GM18498 (cell line): ENCODE results near the gene MYO18A.
"Not testable (repeated sequence)": the region's sequence is repeated elsewhere in the genome, so short reads cannot be mapped to it uniquely, and the experiment has no call there.

Experiments
- ATAC-seq: cut with Tn5 transposase; IDR thresholded peaks from one replicate; pipeline ENCODE4 v1.9.1; 2021; ENCODE audit warnings: mild to moderate bottlenecking, moderate library complexity; ENCODE audit not compliant: unreplicated experiment

The MYO18A gene, protein sequence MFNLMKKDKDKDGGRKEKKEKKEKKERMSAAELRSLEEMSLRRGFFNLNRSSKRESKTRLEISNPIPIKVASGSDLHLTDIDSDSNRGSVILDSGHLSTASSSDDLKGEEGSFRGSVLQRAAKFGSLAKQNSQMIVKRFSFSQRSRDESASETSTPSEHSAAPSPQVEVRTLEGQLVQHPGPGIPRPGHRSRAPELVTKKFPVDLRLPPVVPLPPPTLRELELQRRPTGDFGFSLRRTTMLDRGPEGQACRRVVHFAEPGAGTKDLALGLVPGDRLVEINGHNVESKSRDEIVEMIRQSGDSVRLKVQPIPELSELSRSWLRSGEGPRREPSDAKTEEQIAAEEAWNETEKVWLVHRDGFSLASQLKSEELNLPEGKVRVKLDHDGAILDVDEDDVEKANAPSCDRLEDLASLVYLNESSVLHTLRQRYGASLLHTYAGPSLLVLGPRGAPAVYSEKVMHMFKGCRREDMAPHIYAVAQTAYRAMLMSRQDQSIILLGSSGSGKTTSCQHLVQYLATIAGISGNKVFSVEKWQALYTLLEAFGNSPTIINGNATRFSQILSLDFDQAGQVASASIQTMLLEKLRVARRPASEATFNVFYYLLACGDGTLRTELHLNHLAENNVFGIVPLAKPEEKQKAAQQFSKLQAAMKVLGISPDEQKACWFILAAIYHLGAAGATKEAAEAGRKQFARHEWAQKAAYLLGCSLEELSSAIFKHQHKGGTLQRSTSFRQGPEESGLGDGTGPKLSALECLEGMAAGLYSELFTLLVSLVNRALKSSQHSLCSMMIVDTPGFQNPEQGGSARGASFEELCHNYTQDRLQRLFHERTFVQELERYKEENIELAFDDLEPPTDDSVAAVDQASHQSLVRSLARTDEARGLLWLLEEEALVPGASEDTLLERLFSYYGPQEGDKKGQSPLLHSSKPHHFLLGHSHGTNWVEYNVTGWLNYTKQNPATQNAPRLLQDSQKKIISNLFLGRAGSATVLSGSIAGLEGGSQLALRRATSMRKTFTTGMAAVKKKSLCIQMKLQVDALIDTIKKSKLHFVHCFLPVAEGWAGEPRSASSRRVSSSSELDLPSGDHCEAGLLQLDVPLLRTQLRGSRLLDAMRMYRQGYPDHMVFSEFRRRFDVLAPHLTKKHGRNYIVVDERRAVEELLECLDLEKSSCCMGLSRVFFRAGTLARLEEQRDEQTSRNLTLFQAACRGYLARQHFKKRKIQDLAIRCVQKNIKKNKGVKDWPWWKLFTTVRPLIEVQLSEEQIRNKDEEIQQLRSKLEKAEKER (N-terminal part only)

DNA sequence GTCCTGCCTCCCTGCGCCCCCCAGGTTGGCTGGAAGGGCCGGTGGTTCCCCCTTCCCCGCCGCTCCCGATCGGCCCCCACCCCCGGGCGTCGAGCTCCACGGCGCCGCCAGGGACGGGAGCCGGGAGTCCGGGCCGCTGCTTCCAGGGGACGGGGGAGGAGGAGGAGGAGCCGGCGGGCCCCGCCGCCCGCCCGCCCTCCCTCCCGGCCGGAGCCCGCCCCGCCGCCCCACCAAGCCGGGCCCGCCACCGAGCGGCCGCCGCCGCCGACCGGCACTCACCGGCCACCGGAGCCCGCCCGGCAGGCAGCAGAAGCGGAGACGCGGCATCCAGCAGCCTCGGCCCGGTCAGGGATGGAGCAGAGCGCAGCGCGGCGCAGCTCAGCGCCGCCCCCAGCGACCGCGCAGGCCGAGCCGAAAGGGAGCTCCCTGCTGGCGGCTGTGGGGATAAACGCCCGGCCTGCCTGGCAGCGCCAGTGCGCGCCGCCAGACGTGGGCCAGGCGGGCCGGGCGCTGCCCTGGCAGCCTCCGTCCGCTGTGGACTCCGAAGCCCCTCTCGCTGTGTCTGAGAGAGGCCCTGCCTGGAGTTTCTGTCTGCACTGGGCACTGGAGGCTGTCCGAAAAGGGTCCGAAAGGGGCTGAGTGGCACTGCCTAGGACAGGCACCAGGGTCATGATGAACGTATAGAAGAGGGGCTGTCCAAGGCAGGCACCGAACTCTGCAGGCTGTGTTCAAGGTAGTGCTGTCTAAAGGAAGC is at the start of gene MYO18A:
Gene MYO18A, minus strand, starts transcription at position 365 of the 754 bp plus-strand sequence. CDS start 13,458 bp downstream, outside the sequence.
- peak; percentile 90 for ATAC-seq

DNA sequence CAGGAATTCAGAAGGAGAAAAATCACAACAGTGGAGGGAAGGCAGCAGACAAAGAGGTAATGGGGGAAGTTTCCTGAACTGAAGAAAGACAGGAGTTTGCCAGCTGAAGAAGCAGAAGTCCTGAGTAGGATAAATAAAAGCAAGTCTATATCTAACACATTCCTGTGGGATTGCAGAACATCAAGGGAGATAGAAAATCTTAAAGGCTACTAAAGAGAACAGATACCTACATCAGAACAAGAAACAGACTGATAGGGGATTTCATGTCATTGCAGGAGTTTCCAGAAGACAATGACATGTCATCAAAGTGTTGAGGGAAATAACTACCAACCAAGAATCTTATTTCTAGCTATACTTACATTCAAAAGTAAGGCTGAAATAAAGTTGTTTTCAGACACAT is 45.2 kb upstream of the MYO18A start:
- no peak for ATAC-seq

DNA sequence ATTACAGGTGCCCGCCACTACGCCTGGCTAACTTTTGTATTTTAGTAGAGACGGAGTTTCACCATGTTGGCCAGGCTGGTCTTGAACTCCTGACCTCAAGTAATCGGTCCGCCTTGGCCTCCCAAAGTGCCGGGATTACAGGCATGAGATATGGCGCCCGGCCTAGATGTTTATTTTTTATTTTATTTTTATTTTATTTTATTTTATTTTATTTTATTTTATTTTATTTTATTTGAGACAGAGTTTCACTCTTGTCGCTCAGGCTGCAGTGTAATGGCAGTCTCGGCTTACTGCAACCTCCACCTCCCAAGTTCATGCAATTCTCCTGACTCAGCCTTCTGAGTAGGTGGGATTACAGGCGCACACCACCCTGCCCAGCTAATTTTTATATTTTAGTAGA is 41.1 kb upstream of the MYO18A start:
- ATAC-seq = not testable (repeated sequence)

DNA sequence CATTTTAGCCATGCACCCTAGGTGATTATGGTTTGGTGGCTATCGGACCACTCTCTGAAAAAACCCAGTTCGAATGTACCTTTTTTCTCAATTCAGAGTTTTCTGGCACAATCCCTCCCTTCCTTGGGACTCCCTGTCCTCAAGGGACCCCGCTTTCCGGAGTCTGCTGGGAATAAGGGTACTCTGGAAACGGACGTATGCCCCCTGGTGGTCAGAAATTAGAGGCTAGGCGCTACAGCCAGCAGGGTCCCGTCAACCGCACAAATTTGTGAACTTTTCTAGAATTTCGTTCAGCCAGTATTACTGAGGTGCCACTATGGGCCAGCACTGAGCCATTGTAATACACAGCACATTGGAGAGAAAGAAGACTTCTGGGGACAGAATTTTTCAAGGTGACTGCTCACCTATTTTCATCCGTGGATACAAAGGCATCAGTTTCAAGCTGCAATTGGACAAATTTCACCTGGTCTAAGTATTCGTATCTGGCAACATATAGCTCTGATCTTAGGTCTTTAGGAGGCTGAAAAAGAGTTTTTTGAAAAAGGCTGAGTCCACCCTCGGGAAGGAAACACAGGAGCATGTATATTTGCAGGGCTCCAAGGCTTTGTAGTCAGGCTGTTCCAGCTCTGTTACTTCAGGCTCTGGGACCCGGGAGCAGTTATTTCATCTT is 39.3 kb upstream of the MYO18A start:
- ATAC-seq = peak; percentile 54

DNA sequence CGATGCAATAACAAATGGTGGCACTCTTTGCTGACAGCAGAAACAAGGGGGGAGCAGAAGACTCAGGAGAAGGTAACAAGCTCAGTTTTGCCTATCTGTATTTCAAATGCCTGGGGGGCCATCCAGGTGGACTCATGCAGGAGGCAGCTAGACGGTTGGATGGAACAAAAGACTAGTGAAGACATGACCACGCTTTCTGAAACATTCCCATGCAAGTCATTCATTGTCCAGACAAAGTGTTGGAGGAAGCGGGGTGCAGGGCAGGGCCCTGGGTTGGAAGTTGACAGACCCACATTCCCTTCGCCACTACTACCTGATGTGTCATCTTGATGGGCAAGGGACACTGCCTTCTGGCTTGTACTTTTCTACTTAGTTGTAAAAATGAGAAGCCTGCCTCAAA is 36.7 kb upstream of the MYO18A start:
- ATAC-seq = no peak

DNA sequence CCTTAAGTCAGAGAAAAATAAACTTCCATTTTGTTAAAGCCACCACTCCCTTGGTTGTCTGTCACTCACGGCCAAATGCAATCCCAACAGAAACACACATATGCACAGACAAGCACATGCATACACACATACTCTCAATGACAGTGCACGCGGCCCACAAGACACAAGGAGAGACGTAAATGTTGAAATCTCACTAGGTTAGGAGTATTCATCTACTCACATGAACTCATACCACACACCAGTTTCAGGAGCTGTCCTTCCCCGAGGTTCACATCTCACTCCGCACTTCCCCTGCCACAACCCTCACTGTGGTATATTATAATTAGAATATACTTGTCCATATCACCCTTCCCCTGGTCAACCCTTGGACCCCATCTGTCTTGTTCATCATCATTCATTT is 36.0 kb upstream of the MYO18A start:
- ATAC-seq = no peak

DNA sequence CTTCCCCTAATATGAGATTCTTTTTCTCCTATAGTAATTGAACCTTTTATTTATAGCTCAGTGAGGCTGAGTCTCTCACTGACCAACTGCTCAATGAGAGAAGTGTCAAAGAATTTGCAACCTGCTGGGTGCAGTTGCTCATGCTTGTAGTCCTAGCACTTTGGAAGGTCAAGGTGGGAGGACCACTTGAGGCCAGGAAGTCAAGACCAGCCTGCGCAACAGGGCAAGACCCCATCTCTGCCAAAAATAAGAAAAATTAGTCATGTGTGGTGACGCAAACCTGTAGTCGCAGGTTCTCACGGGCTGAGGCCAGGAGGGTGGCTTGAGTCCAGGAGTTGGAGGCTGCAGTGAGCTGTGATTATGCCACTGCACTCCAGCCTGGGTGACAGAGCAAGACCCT is 35.5 kb upstream of the MYO18A start:
- no peak for ATAC-seq

DNA sequence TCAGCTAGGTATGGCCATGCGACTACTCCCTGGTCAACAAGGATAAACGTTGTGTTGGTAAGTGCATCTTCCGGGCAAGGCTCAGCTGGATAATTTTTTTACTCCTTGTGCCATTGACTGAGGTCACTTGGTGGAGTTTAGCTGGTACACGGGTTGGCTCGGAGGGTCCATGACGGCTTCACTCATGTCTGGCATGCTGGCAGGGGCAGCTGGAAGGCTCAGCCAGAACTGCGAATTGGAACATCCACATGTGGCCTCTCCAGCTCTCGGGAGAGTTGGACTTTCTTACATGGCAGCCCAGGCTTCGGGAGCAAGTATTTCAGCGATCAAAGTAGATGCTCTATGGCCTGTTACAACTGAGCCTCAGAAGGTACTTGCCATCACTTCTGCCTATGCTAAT is 35.0 kb upstream of the MYO18A start:
- ATAC-seq = no peak

DNA sequence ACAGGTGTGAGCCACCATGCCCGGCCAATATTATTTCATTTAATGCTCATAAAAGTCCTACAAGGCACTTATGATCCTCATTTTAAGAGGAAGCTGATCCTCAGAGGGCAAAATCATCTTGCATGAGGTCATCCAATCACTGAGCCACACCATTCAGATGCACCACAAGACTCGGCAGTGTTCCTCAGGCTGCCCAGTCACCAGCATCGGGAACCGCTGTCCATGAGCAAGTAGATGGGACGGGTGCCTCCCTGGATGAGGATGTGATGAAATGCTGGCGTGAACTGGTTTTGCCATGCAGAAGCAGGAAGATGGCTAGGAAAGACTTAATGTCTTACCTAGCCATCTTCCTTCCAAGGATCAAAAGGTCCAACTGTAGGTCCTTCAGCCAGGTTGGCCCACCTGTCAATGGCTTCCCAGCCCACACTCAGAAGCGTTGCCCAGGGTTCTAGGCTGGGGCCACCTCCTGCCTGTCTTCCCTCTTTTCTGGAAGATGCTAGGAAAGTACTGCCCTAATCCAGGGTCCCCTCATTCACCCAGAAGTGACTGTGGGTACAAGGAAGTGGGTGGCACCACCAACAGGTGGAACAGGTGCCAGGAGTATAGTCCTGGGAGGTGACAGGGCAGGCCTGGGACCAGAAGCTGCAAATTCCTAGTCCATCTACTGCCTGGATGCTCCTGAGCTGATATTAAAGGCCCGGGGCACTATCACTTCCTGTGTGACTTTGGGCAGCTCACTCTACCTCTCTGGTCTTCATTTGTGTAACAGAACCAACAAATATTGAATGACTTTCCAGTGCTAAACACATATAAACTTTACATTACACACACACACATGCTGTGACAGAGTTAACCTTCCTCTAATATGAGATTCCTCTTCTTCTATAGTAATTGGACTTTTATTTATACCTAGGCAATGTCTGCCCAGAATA is 34.3 kb upstream of the MYO18A start:
- no peak for ATAC-seq

DNA sequence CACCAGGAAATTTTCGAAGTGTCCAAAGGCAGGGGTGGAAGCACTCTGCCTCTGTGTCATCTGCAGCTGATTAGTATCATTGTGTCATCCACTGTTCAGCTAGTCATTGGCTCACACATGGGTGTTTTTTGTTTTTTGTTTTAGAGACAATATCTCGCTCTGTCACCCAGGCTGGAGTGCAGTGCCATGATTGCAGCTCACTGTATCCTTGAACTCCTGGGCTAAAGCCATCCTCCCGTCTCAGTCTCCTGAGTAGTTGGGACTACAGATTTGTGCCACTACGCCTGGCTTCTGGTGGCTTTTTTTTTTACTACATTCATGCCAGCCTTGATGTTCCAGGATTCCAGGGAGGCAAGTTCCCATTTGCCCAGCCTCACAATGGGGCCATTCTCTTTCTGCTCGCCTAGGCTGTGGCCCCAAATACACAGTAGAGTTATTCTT is 32.5 kb upstream of the MYO18A start:
- ATAC-seq = no peak

DNA sequence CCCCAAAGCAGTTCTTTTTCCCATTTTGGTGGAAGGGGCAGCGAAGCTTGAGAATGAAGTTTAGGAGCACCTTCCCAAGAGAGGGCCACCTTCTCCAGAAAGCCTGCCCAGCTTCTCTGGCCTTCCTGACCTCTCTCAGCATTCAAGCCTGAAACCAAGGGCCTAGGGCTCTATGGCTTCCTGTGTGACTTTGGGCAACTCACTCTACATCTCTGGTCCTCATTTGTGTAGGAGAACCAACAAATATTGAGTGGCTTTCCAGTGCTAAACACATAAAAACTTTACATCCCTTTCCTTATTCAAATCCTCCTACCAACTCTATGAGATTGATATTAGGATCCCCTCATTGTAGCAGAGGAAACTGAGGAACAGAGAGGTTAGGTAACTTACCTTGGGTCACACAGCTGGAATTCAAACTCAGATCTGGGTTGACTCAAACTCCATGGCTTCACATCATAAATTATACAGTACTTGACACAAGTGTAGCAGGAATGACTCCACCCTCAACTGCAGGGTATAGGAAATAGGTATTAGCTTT is 32.0 kb upstream of the MYO18A start:
- no peak for ATAC-seq

DNA sequence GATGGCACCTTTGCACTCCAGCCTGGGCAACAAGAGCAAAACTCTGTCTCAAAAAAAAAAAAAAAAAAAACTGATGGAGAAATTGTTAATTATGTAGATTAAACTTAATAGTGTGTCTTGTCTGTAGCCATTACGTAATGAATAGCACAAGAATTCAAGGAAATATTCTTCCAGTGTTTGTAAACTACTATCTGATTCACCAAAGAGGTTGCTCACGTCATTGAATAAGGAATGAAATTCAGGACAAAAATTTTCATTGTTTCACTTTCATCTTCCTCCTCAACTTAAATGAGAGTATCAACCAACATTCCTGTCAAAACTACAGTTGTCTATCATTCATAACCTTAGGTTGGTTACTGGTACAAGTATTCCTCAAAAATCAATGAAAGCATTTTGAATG is 30.7 kb upstream of the MYO18A start:
- no peak for ATAC-seq

DNA sequence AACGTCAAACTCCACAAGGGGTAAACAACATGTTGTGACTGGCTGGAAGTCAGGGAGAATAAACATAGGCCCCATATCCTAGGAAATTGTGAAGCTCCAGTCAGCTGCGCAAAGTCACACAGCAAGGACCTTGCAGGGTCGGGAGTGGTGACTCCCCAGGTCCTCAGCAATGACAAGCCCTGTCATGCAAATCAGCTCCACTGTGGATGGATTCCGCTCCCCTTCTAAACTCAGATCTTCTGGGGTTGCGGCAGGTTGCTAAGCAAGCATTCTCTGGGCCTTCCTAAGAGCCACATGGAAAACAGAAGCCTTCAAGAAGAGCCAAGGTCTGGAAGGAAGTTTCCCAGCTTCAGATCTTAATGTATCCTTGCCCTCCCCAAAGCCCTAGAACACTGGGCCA is 28.9 kb upstream of the MYO18A start:
- no peak for ATAC-seq

DNA sequence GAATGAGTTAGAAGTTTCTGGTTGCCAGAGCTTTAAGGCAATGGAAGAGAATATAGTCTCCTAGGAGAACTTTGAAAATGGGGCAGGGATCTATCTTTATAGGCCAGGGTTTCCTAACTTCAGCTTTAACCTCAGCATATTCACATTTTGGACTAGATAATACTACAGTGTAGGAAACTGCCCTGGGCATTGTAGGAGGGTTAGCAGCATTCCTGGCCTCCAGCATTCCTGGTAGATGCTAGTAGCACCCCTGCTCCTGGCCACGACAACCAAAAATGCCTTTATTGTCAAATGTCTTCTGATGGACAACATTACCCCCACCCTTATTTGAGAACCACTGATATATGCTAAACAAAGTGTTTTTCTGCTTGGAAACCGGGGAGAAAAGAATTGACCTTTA is 27.8 kb upstream of the MYO18A start:
- ATAC-seq = no peak

DNA sequence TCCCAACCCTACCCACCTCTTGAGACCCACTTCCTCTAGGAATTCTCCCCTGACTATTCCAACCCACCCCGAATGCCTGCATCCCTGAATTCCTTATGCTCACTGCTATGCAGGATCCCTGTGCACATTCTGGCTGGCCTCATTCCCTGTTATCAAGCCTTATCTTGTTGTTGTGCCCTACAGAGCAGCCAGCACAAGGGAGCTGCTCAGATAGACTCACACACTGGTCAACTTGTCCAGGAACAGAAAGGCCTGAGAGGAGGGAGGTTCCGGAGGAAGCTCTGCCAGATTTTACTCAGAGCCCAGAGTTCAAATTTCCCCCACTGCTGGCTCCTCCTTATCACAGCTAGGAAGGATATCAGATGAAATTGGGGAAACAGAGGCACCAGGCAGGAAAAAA is 24.8 kb upstream of the MYO18A start:
- no peak for ATAC-seq

DNA sequence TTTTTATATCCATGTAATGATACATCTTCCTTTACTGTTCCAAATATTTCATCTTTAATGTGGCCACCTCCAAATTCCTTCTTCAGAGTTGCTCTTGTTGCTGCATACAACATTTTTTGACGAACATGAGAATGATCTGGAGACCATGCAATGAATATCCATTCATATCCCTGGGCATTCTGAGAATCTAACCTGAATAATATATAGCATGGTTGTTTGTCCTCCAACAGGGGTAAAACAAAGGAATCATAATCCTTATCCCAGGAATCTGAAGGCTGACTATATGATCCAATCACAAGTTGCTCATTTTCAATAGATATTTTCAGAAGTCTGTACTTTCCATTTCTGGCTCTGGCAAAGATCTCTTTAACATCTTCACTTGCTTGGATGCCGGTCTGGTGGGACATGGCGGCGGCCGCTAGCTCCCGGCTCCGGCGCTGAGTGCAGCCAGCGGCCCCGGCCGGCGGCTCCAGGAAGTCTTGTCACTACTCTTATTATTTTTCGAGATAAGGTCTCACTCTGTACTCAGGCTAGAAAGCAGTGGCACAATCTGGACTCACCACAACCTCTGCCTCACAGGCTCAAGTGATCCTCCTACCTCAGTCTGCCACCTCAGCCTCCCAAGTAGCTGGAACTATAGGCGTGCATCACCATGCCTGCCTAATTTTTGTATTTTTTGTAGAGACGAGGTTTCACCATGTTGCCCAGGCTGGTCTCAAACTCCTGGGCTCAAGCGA is 24.0 kb upstream of the MYO18A start:
- ATAC-seq = not testable (repeated sequence)

DNA sequence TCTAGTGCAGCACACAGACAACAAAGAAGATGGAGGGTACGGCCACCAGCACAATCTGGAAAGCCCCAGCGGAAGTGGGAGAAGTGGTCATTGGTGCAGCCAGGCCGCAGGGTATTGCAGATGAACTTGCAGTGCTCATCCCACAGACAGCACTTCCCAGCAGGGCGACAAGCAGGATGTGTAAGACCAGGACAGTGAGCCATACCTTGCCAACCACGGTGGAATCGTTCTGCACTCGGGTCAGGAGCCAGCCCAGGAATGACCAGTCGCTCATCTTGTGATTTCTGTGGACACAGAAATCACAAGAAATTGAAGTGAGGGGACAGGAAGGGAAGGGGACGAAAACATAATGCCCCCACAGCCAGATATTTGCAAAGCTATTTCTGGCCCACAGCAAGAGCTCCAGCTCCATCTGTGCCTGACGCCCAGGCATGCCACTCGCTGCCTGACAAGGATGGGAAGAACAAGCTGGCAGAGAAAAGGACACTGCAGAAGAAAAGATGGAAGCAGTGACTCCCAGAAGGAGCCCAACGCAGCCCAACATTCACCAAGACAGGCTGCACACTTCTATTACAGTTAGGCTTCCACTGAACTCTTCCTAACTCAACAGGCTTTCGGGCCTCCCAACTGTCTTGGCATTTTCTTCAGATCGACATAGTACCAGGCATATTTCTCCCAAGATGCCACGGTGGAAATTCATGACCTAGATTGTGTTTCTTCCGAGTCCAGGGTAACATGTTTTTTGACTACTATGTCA is 17.5 kb upstream of the MYO18A start:
- ATAC-seq = no peak
